Nephron (organoid): ENCODE data around the gene SLC15A1.
A peak's percentile ranks its signal among the peaks of the same experiment; 100 is the strongest.
"Not testable (repeated sequence)": the region's sequence is repeated elsewhere in the genome, so short reads cannot be mapped to it uniquely, and the experiment has no call there.

ENCODE experiments used
- H3K27ac Mint-ChIP-seq, 3 experiments: 2 replicates each; pipeline ENCODE4 v1.8.0; 2020; ENCODE audit warnings: mixed read lengths in 3 of 3, mild to moderate bottlenecking in 2 of 3, moderate library complexity in 1 of 3
- H3K27me3 Mint-ChIP-seq: 2 replicates; pipeline ENCODE4 v1.8.0; 2021; ENCODE audit warnings: low read depth, mild to moderate bottlenecking, moderate library complexity, mixed read lengths
- H3K36me3 Mint-ChIP-seq: 2 replicates; pipeline ENCODE4 v1.8.0; 2020; ENCODE audit warnings: low read depth, mixed read lengths
- H3K4me1 Mint-ChIP-seq: 2 replicates; pipeline ENCODE4 v1.8.0; 2020; ENCODE audit warnings: mixed read lengths
- H3K4me3 Mint-ChIP-seq, 3 experiments: 2 replicates each; pipeline ENCODE4 v1.8.0; 2020; ENCODE audit warnings: mild to moderate bottlenecking in 3 of 3, mixed read lengths in 3 of 3, moderate library complexity in 2 of 3
- H3K9me3 Mint-ChIP-seq: 2 replicates; pipeline ENCODE4 v1.8.0; 2020; ENCODE audit warnings: mixed read lengths
- TF ChIP-seq, protein P1 (sequence below), 3 experiments: fragments of 200-600 bp; sonication (generic); IDR thresholded peaks; one replicate each; pipeline ENCODE4 v1.5.0; 2021; ENCODE audit warnings: antibody characterized with exemption in 3 of 3; ENCODE audit not compliant: unreplicated experiment in 3 of 3

Gene SLC15A1

DNA sequence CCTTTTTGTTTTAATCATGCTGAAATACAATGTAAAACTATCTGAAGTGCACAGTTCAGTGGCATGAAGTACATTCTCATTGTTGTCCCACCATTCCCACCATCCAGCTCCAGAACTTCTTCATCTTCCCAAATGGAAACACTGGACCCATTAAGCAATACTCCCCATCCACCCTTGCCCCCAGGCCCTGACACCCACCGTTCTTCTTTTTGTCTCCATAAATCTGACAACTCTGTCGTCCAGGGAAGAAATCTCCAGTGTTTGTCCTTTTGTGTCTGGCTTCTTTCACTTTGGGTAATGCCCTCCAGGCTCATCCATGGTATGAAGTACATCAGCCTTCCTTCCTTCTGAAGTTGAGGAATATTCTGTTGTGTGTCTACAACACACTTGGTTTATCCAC lies 2.6 kb upstream of the SLC15A1 start:
- peaks cover 5% of the 10 kb centered on the region for H3K36me3 Mint-ChIP-seq
- peak overlapping the region in 1 of 3 experiments; percentile 1 for H3K4me3 Mint-ChIP-seq
- TF ChIP-seq, protein P1, sequence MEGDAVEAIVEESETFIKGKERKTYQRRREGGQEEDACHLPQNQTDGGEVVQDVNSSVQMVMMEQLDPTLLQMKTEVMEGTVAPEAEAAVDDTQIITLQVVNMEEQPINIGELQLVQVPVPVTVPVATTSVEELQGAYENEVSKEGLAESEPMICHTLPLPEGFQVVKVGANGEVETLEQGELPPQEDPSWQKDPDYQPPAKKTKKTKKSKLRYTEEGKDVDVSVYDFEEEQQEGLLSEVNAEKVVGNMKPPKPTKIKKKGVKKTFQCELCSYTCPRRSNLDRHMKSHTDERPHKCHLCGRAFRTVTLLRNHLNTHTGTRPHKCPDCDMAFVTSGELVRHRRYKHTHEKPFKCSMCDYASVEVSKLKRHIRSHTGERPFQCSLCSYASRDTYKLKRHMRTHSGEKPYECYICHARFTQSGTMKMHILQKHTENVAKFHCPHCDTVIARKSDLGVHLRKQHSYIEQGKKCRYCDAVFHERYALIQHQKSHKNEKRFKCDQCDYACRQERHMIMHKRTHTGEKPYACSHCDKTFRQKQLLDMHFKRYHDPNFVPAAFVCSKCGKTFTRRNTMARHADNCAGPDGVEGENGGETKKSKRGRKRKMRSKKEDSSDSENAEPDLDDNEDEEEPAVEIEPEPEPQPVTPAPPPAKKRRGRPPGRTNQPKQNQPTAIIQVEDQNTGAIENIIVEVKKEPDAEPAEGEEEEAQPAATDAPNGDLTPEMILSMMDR (IDR thresholded peaks at IDR 0.05; ENCODE audit: unreplicated experiment in 3 of 3), result no peak
- no peak overlapping the region for H3K27ac Mint-ChIP-seq
- H3K9me3 Mint-ChIP-seq, result peaks cover 21% of the 10 kb centered on the region
- peaks cover 65% of the 10 kb centered on the region for H3K27me3 Mint-ChIP-seq
- H3K4me1 Mint-ChIP-seq, result peaks cover 4% of the 10 kb centered on the region

DNA sequence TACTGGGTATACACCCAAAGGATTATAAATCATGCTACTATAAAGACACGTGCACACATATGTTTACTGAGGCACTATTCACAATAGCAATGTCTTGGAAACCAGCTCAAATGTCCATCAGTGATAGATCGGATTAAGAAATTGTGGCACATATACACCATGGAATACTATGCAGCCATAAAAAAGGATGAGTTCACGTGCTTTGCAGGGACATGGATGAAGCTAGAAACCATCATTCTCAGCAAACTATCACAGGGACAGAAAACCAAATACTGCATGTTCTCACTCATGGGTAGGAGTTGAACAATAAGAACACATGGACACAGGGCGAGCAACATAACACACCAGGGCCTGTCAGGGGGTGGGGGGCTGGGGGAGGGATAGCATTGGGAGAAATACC lies 2.0 kb upstream of the SLC15A1 start:
- H3K4me3 Mint-ChIP-seq, H3K36me3 Mint-ChIP-seq, H3K27ac Mint-ChIP-seq, H3K4me1 Mint-ChIP-seq: not testable (repeated sequence)
- peaks cover 21% of the 10 kb centered on the region for H3K9me3 Mint-ChIP-seq
- H3K27me3 Mint-ChIP-seq, result peaks cover 71% of the 10 kb centered on the region

DNA sequence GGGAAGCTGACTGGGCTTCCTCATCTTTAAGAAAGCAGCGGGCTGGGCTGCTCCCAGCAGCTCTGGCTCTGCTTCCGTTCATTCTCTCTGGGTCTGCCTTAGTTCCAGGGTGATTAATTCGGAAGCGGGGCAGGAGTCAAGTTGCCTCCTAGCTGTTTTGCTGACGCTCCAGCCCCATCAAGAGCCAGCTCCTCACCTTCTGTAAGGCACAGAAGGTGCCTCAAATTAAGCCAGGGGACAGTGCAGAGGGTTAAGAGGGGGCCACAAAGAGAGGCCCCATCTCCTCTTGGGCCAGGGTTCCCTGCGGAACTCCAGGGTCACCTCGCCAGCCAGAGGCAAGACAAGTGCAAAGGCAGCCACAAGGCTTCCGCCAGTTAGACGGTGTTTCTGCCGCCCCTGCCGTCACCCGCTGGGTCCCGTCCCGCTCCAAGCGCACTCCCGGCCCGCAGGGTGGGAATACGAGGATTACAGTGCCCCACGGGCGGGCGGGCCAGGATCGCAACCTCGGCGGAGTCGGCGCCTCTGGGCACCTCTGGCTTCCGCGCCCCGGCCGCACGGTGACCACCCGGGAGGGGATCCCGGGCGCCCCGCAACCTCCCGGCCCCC lies 508 bp downstream of the SLC15A1 start:
- H3K4me1 Mint-ChIP-seq, result peaks cover 4% of the 10 kb centered on the region
- H3K36me3 Mint-ChIP-seq, result peaks cover 5% of the 10 kb centered on the region
- peak overlapping the region; percentile 73 to 80 (median 77) for H3K4me3 Mint-ChIP-seq
- H3K9me3 Mint-ChIP-seq, result peaks cover 19% of the 10 kb centered on the region
- peaks cover 83% of the 10 kb centered on the region for H3K27me3 Mint-ChIP-seq
- H3K27ac Mint-ChIP-seq, result no peak overlapping the region
- TF ChIP-seq, protein P1 (IDR thresholded peaks at IDR 0.05; ENCODE audit: unreplicated experiment in 3 of 3), result no peak

DNA sequence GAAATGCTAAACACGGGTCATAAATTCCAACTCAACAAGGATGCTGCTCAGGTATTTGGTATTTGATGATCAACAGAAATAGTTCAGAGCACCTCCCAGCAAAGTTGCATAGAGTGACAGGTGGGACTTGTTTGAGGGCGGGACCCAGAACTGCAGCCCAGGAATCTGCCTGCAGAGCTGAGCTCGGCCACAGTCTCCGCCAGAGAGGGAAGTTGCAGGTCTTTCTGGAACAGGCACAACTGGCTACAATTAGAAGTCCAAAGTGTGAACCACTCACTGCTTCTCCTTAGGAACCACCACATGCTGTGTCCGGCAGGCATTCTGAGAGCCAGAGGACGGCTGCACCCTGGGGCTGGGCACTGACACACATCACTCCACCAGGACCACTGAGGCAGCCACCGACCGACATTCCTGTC lies 1.1 kb downstream of the SLC15A1 start:
- TF ChIP-seq, protein P1 (IDR thresholded peaks at IDR 0.05; ENCODE audit: unreplicated experiment in 3 of 3), result no peak
- Mint-ChIP-seq H3K36me3 (peaks cover 5% of the 10 kb centered on the region), H3K9me3 (peaks cover 19% of the 10 kb centered on the region), H3K4me3 (peak overlapping the region; percentile 73 to 80 (median 77)), H3K27ac (no peak overlapping the region), H3K27me3 (peaks cover 78% of the 10 kb centered on the region), H3K4me1 (peaks cover 4% of the 10 kb centered on the region)

DNA sequence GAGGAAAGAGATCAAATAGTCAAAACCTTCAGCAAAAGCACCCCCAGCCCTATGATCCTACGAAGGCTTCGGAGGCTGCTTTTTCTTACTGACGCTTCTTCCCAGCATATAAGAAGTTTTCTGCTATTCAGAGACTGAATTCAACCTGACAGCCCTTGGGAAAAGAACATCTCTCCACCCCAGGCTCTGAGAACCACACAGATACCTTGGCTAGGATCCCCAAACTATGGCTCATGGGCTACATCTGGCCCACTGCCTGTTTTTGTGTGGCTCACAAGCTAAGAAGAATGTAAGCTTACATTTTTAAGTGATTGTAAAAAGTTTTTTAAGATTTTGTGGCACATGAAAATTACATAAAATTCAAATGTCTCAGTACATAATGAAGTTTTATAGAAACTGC lies 3.0 kb downstream of the SLC15A1 start:
- TF ChIP-seq, protein P1 (IDR thresholded peaks at IDR 0.05; ENCODE audit: unreplicated experiment in 3 of 3), result no peak
- Mint-ChIP-seq H3K9me3 (peaks cover 15% of the 10 kb centered on the region), H3K4me1 (peaks cover 4% of the 10 kb centered on the region), H3K27ac (no peak overlapping the region), H3K36me3 (peaks cover 5% of the 10 kb centered on the region), H3K4me3 (no peak overlapping the region), H3K27me3 (peaks cover 62% of the 10 kb centered on the region)

DNA sequence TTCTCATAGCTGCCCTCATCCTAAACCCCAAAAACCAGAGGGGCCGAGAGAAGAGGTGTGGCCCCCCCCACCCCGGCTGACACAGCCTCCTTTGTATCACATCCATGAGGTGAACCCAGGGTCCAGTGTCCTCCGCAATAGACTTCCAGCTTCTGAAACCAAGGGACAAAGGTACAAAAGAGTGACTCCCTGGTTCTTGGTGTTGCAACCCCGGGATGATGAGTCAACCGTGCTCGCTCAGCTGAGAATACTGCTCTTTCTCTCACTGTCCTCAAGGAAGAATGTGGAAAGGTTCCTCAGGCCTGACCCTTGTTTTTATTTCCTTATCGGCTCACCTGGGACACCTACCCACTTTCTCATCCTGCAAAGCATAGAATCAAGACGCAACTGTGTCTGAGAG lies 5.5 kb downstream of the SLC15A1 start:
- H3K9me3 Mint-ChIP-seq, result peaks cover 5% of the 10 kb centered on the region
- no peak overlapping the region for H3K27ac Mint-ChIP-seq
- H3K36me3 Mint-ChIP-seq, result no peaks in the 10 kb centered on the region
- TF ChIP-seq, protein P1 (IDR thresholded peaks at IDR 0.05; ENCODE audit: unreplicated experiment in 3 of 3), result no peak
- peaks cover 41% of the 10 kb centered on the region for H3K27me3 Mint-ChIP-seq
- H3K4me1 Mint-ChIP-seq, result peaks cover 4% of the 10 kb centered on the region
- H3K4me3 Mint-ChIP-seq, result no peak overlapping the region
